ENCODE data around the gene REG1A. TPM values are rescaled to one million over a fixed set of nuclear protein-coding genes. Genes with fewer than 3 reads are reported as not detected.

REG1A gene
- total and polyA plus RNA-seq, 7 donors: 0.13 to 8.3 (median 0.95) TPM; not detected in 2

GRCh38 chr2:79090693-79091092 is 29.6 kb upstream of the REG1A start:
- WGBS, 3 donors: 79 to 91% (median 85%) methylated on average over 4 of the region's 4 CpGs
- no peaks in the 10 kb centered on the region for H3K9me3 ChIP-seq
- TF ChIP-seq, protein P1, sequence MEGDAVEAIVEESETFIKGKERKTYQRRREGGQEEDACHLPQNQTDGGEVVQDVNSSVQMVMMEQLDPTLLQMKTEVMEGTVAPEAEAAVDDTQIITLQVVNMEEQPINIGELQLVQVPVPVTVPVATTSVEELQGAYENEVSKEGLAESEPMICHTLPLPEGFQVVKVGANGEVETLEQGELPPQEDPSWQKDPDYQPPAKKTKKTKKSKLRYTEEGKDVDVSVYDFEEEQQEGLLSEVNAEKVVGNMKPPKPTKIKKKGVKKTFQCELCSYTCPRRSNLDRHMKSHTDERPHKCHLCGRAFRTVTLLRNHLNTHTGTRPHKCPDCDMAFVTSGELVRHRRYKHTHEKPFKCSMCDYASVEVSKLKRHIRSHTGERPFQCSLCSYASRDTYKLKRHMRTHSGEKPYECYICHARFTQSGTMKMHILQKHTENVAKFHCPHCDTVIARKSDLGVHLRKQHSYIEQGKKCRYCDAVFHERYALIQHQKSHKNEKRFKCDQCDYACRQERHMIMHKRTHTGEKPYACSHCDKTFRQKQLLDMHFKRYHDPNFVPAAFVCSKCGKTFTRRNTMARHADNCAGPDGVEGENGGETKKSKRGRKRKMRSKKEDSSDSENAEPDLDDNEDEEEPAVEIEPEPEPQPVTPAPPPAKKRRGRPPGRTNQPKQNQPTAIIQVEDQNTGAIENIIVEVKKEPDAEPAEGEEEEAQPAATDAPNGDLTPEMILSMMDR (IDR thresholded peaks at IDR 0.05): no peak
- no peaks in the 10 kb centered on the region for H3K4me1 ChIP-seq
- intact Hi-C loops (cut with DNase I): no loop called here
- H3K27me3 ChIP-seq (ENCODE audit: insufficient read depth in 3 of 3, low read length in 2 of 3): no peaks in the 10 kb centered on the region
- no peaks in the 10 kb centered on the region for H3K36me3 ChIP-seq (ENCODE audit: insufficient read depth in 1 of 2, low read depth in 1 of 2)
- DNase-seq: no peak
- ATAC-seq: no peak
- no peak overlapping the region for H3K27ac ChIP-seq
- no peak overlapping the region for H3K4me3 ChIP-seq

DNA sequence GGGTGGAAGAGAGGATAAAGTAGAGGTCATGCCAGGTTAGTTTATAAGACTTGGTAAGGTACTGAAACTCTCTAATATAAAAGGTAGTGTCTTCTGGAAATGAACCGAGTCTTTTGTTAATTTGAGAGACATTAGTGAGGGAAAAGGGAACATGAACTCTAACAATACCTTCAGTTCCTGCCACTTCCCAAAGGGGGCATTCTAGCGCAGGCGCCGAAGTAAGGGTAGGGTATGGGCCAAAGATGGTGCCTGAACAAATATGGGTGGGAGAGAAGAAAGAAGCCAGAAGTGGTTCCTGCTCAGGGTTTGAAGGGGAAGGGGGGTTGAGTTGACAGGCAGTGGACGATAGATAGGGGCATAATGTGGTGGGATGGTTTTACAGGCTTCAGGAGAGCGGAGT is 22.4 kb upstream of the REG1A start:
- intact Hi-C loops (cut with DNase I): no loop called here
- WGBS, 3 donors: 84 to 89% (median 87%) methylated on average over 6 of the region's 6 CpGs
- Histone ChIP-seq H3K4me3 (no peak overlapping the region), H3K9me3 (no peaks in the 10 kb centered on the region), H3K36me3 (ENCODE audit: insufficient read depth in 1 of 2, low read depth in 1 of 2) (no peaks in the 10 kb centered on the region), H3K27ac (no peak overlapping the region), H3K27me3 (ENCODE audit: insufficient read depth in 3 of 3, low read length in 2 of 3) (no peaks in the 10 kb centered on the region), H3K4me1 (no peaks in the 10 kb centered on the region)
- DNase-seq (no peak), ATAC-seq (no peak)
- TF ChIP-seq, protein P1 (IDR thresholded peaks at IDR 0.05): no peak

DNA sequence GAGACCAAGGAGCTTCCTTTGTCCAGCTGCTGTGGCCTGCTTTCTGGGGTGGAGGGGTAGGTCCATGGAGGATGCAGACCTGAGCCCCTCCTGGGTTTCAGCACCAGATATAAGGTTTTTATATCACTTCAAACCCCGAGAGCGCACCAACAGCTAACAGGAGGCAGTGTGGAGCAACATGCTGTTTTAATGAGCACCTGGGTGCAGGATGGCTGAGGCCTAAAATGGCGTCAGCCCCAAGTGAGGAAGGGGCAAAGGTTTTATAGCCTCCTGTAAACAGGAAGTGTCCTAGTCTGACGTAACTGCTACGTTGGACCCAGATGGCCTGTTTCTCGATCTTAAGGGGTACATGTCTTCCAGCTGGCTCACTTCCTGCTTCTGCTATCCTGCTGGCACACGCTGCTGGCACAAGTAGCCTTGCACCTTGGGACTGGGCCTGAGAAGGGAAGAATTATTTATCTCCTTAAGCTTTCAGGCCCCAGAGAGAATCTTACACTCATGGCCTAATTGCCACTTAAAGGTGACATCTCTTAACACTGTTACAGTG is 21.1 kb upstream of the REG1A start:
- H3K9me3 ChIP-seq: no peaks in the 10 kb centered on the region
- WGBS, 3 donors: 55 to 66% (median 58%) methylated on average over 7 of the region's 7 CpGs
- no peak for DNase-seq
- no peak overlapping the region for H3K27ac ChIP-seq
- no peak for ATAC-seq
- H3K27me3 ChIP-seq (ENCODE audit: insufficient read depth in 3 of 3, low read length in 2 of 3): no peaks in the 10 kb centered on the region
- TF ChIP-seq, protein P1 (IDR thresholded peaks at IDR 0.05): no peak
- intact Hi-C loops (cut with DNase I): no loop called here
- no peaks in the 10 kb centered on the region for H3K4me1 ChIP-seq
- H3K36me3 ChIP-seq (ENCODE audit: insufficient read depth in 1 of 2, low read depth in 1 of 2): no peaks in the 10 kb centered on the region
- H3K4me3 ChIP-seq: no peak overlapping the region

DNA sequence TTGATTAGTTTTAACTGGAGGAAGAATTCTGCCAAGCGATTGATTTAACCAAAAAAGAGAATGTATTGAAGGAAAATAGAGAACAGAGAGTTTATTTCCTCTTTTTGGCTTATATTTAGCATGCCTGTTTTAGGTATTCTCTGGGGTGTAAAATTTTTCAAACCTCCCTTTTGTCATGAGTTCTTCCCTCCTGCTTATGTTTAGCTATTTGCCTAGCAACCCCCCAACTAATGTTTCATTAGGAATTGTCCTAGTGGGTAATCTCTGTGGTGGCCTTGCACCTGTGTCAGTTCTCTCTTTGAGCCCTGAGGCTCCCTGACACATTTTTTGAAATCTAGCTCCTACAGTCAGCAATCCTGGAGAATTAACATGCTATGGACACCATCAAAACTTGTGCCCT is 20.0 kb upstream of the REG1A start:
- DNase-seq (no peak), ATAC-seq (no peak)
- intact Hi-C loops (cut with DNase I): no loop called here
- Histone ChIP-seq H3K36me3 (ENCODE audit: insufficient read depth in 1 of 2, low read depth in 1 of 2) (no peaks in the 10 kb centered on the region), H3K27ac (no peak overlapping the region), H3K4me3 (no peak overlapping the region), H3K27me3 (ENCODE audit: insufficient read depth in 3 of 3, low read length in 2 of 3) (no peaks in the 10 kb centered on the region), H3K4me1 (no peaks in the 10 kb centered on the region), H3K9me3 (no peaks in the 10 kb centered on the region)
- WGBS, 3 donors: 78 to 91% (median 81%) methylated on average over 1 of the region's 1 CpG
- TF ChIP-seq, protein P1 (IDR thresholded peaks at IDR 0.05): no peak

DNA sequence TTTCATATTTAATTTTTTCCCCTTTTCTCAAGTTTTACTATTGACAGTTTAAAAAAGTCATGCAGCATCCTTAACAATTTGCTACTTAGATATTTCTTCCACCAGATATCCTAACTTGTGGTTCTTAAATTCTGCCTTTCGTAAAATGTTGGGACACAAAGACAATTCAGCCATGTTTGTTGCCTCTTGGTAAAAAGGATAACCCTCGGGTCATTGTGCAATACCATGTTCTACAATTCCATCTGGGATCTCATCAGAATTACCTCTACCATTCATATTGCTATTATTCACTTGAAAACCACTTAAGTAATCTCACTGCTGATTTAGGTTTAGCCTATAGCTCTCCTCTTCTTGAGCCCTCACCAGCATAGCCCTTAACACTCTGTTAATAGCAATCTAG is 19.3 kb upstream of the REG1A start:
- Histone ChIP-seq H3K4me1 (no peaks in the 10 kb centered on the region), H3K27ac (no peak overlapping the region), H3K4me3 (no peak overlapping the region), H3K27me3 (ENCODE audit: insufficient read depth in 3 of 3, low read length in 2 of 3) (no peaks in the 10 kb centered on the region), H3K9me3 (no peaks in the 10 kb centered on the region), H3K36me3 (ENCODE audit: insufficient read depth in 1 of 2, low read depth in 1 of 2) (no peaks in the 10 kb centered on the region)
- TF ChIP-seq, protein P1 (IDR thresholded peaks at IDR 0.05): no peak
- ATAC-seq (no peak), DNase-seq (no peak)
- intact Hi-C loops (cut with DNase I): no loop called here
- WGBS, 3 donors: 72 to 76% (median 74%) methylated on average over 2 of the region's 2 CpGs

Measured in psoas muscle (tissue), 8 donors.